ENCODE results near the gene SIK1.

Gene SIK1

GRCh38 chr21:43371786-43372185, 55.1 kb downstream of the SIK1 start:
- Histone ChIP-seq H3K4me1 (ENCODE audit: control insufficient read depth, insufficient read depth, low read length) (no peaks in the 10 kb centered on the region; the same call in 1 of the 2 replicates), H3K36me3 (ENCODE audit: control insufficient read depth in 2 of 2, insufficient read depth in 1 of 2, low read length in 2 of 2) (no peaks in the 10 kb centered on the region), H3K9me3 (ENCODE audit: control insufficient read depth, insufficient read depth, low read depth, low read length) (no peaks in the 10 kb centered on the region), H3K4me3 (ENCODE audit: low read depth, low read length) (no peak overlapping the region), H3K27ac (ENCODE audit: extremely low read depth, low read depth, low read length) (no peak overlapping the region)
- CTCF ChIA-PET, result no interaction called here
- POLR2A ChIA-PET, result no interaction called here
- no peak for TF ChIP-seq ZNF514 (tag by site-specific recombination; IDR thresholded peaks at IDR 0.05)

GRCh38 chr21:43370888-43371570, 55.9 kb downstream of the SIK1 start:
- Histone ChIP-seq H3K36me3 (ENCODE audit: control insufficient read depth in 2 of 2, insufficient read depth in 1 of 2, low read length in 2 of 2) (no peaks in the 10 kb centered on the region), H3K4me1 (ENCODE audit: control insufficient read depth, insufficient read depth, low read length) (no peaks in the 10 kb centered on the region; the same call in 1 of the 2 replicates), H3K27ac (ENCODE audit: extremely low read depth, low read depth, low read length) (no peak overlapping the region), H3K4me3 (ENCODE audit: low read depth, low read length) (no peak overlapping the region), H3K9me3 (ENCODE audit: control insufficient read depth, insufficient read depth, low read depth, low read length) (no peaks in the 10 kb centered on the region)
- TF ChIP-seq ZNF629 (tag by site-specific recombination; IDR thresholded peaks at IDR 0.05), result no peak
- no peak for TF ChIP-seq SP7 (tag by site-specific recombination; IDR thresholded peaks at IDR 0.05)
- no peak for TF ChIP-seq ZBTB6 (tag by site-specific recombination; IDR thresholded peaks at IDR 0.05)
- TF ChIP-seq ZNF555 (tag by site-specific recombination; conservative IDR thresholded peaks at IDR 0.05), result no peak
- TF ChIP-seq ZNF140 (tag by site-specific recombination; IDR thresholded peaks at IDR 0.05), result no peak
- POLR2A ChIA-PET, result no interaction called here
- CTCF ChIA-PET, result no interaction called here

GRCh38 chr21:43370091-43370658, 56.8 kb downstream of the SIK1 start:
- H3K27ac ChIP-seq (ENCODE audit: extremely low read depth, low read depth, low read length), result no peak overlapping the region
- no peaks in the 10 kb centered on the region; the same call in 1 of the 2 replicates for H3K4me1 ChIP-seq (ENCODE audit: control insufficient read depth, insufficient read depth, low read length)
- H3K9me3 ChIP-seq (ENCODE audit: control insufficient read depth, insufficient read depth, low read depth, low read length), result no peaks in the 10 kb centered on the region
- TF ChIP-seq MYNN (tag by site-specific recombination; IDR thresholded peaks at IDR 0.05; ENCODE audit: borderline replicate concordance) (no peak), ZNF211 (tag by site-specific recombination; IDR thresholded peaks at IDR 0.05; ENCODE audit: low read depth) (no peak), ZNF785 (tag by site-specific recombination; IDR thresholded peaks at IDR 0.05) (no peak), ZIC2 (tag by site-specific recombination; IDR thresholded peaks at IDR 0.05) (no peak), GLIS1 (tag by site-specific recombination; IDR thresholded peaks at IDR 0.05) (no peak), ZNF777 (tag by site-specific recombination; IDR thresholded peaks at IDR 0.05; ENCODE audit: borderline replicate concordance) (no peak), PRDM4 (tag by site-specific recombination; IDR thresholded peaks at IDR 0.05) (no peak), ZNF214 (tag by site-specific recombination; IDR thresholded peaks at IDR 0.05; ENCODE audit: borderline replicate concordance) (no peak), SCRT1 (tag by site-specific recombination; IDR thresholded peaks at IDR 0.05; ENCODE audit: borderline replicate concordance) (no peak), HOXC10 (CRISPR knock-in tag; IDR thresholded peaks at IDR 0.05) (no peak), ZNF324 (tag by site-specific recombination; IDR thresholded peaks at IDR 0.05) (no peak), ZNF692 (tag by site-specific recombination; IDR thresholded peaks at IDR 0.05) (no peak), ZNF311 (tag by site-specific recombination; IDR thresholded peaks at IDR 0.05; ENCODE audit: borderline replicate concordance) (no peak), ZSCAN5A (tag by site-specific recombination; IDR thresholded peaks at IDR 0.05) (no peak), ZNF18 (tag by site-specific recombination; IDR thresholded peaks at IDR 0.05) (no peak), ZNF416 (tag by site-specific recombination; IDR thresholded peaks at IDR 0.05) (no peak), PRDM1 (tag by site-specific recombination; IDR thresholded peaks at IDR 0.05) (no peak), ZNF366 (tag by site-specific recombination; conservative IDR thresholded peaks at IDR 0.05) (no peak)
- CTCF ChIA-PET, result interaction anchor here (0.5 kb wide), 1 partner anchor 1585 kb away, joined by 3 read pairs; no protein-coding TSS in a partner anchor
- POLR2A ChIA-PET, result no interaction called here
- H3K4me3 ChIP-seq (ENCODE audit: low read depth, low read length), result no peak overlapping the region
- no peaks in the 10 kb centered on the region for H3K36me3 ChIP-seq (ENCODE audit: control insufficient read depth in 2 of 2, insufficient read depth in 1 of 2, low read length in 2 of 2)

All from HEK293 (cell line).